Thyroid gland (tissue), 4 donors: ENCODE results near the gene ITPKB. TPM values are rescaled to one million over a fixed set of nuclear protein-coding genes. Genes with fewer than 3 reads are reported as not detected.

Experiments used
- DNase-seq, 2 donors: peaks; one replicate each; pipeline ENCODE4 v3.0.0-alpha.2; 2019
- H3K27ac ChIP-seq, 3 donors: fragments of 200-600 bp; sonication (generic); 1 replicate in 2 of 3; 2 replicates in 1 of 3; pipeline ENCODE4 v1.5.1; 2016 to 2019; ENCODE audit warnings: mild to moderate bottlenecking in 1 of 3, moderate library complexity in 1 of 3
- H3K27me3 ChIP-seq: fragments of 200-600 bp; sonication (generic); one replicate; pipeline ENCODE4 v1.5.1; 2019
- H3K36me3 ChIP-seq, 2 donors: fragments of 200-600 bp; sonication (generic); one replicate each; pipeline ENCODE4 v1.5.1; 2016 to 2019
- H3K4me1 ChIP-seq, 2 donors: fragments of 200-600 bp; sonication (generic); one replicate each; pipeline ENCODE4 v1.5.1; 2017 to 2019
- H3K4me3 ChIP-seq, 3 donors: fragments of 200-600 bp; sonication (generic); replicated peaks in 1 of 3; 1 replicate in 2 of 3; 2 replicates in 1 of 3; pipeline ENCODE4 v1.5.1; 2016; ENCODE audit warnings: mild to moderate bottlenecking in 1 of 3
- H3K9me3 ChIP-seq: fragments of 200-600 bp; sonication (generic); one replicate; pipeline ENCODE4 v1.5.1; 2017
- POLR2A ChIP-seq, 2 donors: fragments of 450-650 bp; IDR thresholded peaks; one replicate each; pipeline ENCODE4 v1.6.1; 2017; ENCODE audit warnings: antibody characterized with exemption in 2 of 2, mild to moderate bottlenecking in 2 of 2, moderate library complexity in 1 of 2
- WGBS, 2 donors: methylation state at CpG; one replicate each; pipeline ENCODE4 v1.1.5; 2017; 5-methylcytosine and 5-hydroxymethylcytosine counted together
- intact Hi-C: fragments of 100-400 bp; cut with DNase I; formaldehyde crosslinking; loops from one replicate; pipeline ENCODE4 v1.15.1; 2023
- total RNA-seq, 4 donors: library from RNA; depleted of rRNA; stranded (reverse); fragments of >200 nt; gene quantifications; one replicate each; pipeline ENCODE4 v1.2.3, GENCODE V29; 2016
- TF ChIP-seq, protein P1 (sequence below), 6 experiments: fragments of 200-600 bp in 3 of 6; fragments of 450-650 bp in 3 of 6; sonication (generic) in 3 of 6; IDR thresholded peaks; one replicate each; pipeline ENCODE4 v1.5.1; 2016 to 2019; ENCODE audit warnings: antibody characterized with exemption in 6 of 6, mild to moderate bottlenecking in 2 of 6, inconsistent platforms in 1 of 6, moderate library complexity in 1 of 6

Gene ITPKB
- total RNA-seq, 4 donors from 2014 or later, result 19.1 to 24.0 (median 22.2) TPM

DNA sequence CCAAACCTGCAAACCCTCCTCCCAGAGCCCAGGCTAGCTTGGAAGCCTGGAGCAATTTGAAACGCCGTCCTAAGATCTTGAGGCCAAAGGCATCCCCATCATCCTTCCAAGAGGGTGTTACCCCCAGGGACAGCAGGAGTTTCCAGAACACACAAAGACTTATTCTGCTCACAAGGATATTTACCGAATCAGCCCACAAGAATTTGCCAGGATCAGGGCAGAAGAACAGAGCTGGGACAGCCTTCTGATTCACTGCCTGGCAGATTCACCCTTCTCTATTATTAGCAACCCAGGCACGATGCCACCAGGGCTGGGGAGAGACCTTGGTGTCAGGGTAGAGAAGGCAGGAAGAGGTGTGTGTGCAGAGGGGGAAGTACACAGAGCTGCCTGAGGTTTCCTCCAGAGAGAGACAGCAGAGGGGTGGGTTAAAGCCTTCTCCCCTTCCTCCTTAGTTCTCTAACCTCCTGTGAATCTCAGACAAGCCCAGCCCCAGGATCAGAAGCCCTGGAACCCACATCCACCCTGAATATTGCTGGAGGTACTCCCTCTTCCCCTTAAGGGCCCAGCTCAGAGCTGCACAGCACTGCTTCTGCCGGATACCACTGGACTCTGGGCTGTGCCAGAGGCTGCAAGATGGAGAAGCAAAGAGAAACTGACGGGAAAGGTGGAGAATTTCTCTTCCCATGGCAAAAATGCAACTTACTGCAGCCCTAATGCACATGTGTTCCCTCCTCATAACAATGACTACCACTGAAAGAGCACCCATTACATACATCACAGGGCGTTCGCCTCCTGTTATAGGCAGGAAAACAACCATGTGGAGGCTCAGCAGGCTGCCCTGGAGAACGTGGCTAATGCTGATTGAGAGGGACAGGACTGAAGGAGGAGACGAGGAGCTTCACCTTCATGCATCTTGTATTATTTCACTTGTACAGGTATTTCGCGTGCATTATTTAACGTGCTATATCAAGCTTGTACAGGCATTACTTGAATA, 61.8 kb downstream of the ITPKB start:
- DNase-seq, result peak; percentile 36 to 48
- H3K9me3 ChIP-seq, result no peaks in the 10 kb centered on the region
- intact Hi-C loops, result no loop called here
- H3K27me3 ChIP-seq, result no peaks in the 10 kb centered on the region
- H3K4me3 ChIP-seq, result no peak overlapping the region
- peaks cover 13 to 38% of the 10 kb centered on the region in 2 donors for H3K4me1 ChIP-seq
- TF ChIP-seq, protein P1, sequence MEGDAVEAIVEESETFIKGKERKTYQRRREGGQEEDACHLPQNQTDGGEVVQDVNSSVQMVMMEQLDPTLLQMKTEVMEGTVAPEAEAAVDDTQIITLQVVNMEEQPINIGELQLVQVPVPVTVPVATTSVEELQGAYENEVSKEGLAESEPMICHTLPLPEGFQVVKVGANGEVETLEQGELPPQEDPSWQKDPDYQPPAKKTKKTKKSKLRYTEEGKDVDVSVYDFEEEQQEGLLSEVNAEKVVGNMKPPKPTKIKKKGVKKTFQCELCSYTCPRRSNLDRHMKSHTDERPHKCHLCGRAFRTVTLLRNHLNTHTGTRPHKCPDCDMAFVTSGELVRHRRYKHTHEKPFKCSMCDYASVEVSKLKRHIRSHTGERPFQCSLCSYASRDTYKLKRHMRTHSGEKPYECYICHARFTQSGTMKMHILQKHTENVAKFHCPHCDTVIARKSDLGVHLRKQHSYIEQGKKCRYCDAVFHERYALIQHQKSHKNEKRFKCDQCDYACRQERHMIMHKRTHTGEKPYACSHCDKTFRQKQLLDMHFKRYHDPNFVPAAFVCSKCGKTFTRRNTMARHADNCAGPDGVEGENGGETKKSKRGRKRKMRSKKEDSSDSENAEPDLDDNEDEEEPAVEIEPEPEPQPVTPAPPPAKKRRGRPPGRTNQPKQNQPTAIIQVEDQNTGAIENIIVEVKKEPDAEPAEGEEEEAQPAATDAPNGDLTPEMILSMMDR (IDR thresholded peaks at IDR 0.05), result no peak
- peak in 1 of 2 donors; percentile 21 for TF ChIP-seq POLR2A (IDR thresholded peaks at IDR 0.05)
- no peaks in the 10 kb centered on the region for H3K36me3 ChIP-seq
- H3K27ac ChIP-seq, result peak overlapping the region; percentile 41 to 90 (median 76)
- WGBS, 2 donors, result 68 to 76% methylated on average over 13 of the region's 13 CpGs

DNA sequence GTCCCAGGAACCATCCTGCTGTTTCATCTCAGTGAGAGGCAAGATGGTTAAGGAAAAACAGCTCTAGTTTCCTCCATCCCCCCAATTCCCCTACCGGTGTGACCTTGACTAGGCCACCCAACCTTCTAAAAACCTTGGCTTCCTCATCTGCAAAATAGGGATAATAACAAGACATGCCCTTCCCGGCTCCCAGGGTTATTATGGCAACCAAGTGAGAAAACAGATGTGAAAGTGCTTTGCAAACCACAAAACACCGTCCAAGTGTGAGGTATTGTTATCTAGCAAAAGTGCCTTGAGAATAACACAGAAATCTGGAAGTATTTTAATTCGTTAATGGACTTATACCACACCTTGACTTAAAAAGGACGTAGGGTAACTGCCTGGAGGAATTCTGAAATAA, 62.7 kb downstream of the ITPKB start:
- peaks cover 13 to 38% of the 10 kb centered on the region in 2 donors for H3K4me1 ChIP-seq
- H3K27ac ChIP-seq, result peak overlapping the region in 2 of 3 donors; percentile 76 to 90
- TF ChIP-seq, protein P1 (IDR thresholded peaks at IDR 0.05), result no peak
- no peak for TF ChIP-seq POLR2A (IDR thresholded peaks at IDR 0.05)
- no peak overlapping the region for H3K4me3 ChIP-seq
- no peaks in the 10 kb centered on the region for H3K9me3 ChIP-seq
- intact Hi-C loops, result no loop called here
- 62 to 64% methylated on average over 5 of the region's 5 CpGs for WGBS, 2 donors
- no peak for DNase-seq
- H3K27me3 ChIP-seq, result no peaks in the 10 kb centered on the region
- H3K36me3 ChIP-seq, result no peaks in the 10 kb centered on the region

DNA sequence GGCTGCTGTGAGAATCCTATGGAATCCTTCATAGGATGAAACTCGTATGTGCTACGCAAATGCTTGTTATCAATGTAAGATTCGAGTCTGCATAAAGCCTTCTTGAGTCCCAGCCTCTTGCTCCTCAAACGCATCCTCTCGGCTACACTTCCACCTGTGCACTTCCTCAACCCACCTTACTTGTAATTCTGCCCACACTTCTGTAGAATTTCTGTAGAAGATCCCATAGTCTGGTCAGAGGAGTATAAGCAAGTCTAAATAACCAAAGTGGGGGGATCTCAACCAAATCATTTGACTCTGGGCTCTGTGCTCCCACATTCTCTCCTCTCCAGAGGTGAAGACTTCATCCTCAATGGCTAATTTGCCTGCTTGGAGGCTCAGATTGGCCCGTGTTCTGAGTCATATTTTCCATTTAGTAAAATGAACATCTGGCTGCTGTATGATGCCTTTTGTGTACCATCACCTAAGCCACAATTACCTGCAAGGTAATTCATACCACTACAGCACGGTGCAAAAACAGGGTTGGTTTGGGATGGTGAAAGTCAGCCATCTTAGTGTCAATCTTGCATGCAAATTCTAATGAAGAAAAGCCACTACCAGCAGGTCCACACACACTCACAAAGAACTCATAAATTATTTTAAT, 63.2 kb downstream of the ITPKB start:
- Histone ChIP-seq H3K27ac (peak overlapping the region; percentile 23 to 90 (median 53)), H3K27me3 (no peaks in the 10 kb centered on the region), H3K4me3 (no peak overlapping the region), H3K9me3 (no peaks in the 10 kb centered on the region), H3K4me1 (peaks cover 13 to 34% of the 10 kb centered on the region in 2 donors), H3K36me3 (no peaks in the 10 kb centered on the region)
- intact Hi-C loops, result no loop called here
- TF ChIP-seq POLR2A (IDR thresholded peaks at IDR 0.05), result no peak
- TF ChIP-seq, protein P1 (IDR thresholded peaks at IDR 0.05), result no peak
- no peak for DNase-seq
- WGBS, 2 donors, result 79 to 87% methylated on average over 7 of the region's 7 CpGs

DNA sequence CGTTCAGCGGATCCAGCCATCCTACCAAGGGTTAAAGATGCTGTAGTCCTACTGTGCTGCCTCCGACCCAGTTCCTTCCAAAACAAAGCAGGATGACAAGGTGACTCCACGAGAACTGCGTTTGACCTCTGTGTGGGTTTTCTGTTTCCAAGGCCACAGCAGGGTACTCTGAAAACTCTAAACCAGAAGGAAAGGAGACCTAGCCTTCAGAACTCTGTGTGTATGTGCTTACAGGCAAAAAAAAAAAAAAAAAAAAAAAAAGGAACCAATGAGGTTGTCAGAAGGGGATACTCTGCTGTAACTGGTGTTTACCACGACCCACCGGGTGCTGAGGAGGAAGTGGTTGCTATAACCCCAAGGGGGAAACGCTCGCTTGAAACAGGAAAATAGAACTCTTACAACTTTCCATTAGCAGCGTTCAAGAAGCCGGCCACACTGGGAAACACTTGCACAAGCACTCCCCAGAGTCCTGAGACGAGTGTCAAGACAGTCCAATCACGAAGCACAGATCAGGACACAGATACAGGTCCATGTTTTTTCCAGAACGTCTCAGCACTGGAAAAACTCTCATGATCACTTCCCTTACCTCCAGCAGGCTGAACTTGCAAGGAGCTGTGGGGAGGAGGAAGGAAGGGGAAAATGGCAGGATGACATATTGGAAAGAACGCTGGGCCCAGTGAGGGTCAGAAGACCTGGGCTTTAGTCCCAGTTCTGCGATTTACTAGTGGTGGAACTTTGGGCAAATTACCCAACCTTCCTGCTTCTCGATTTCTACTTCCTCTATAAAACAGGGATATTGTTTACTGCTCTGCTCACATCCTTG, 64.0 kb downstream of the ITPKB start:
- WGBS, 2 donors, result 53 to 64% methylated on average over 17 of the region's 17 CpGs
- Histone ChIP-seq H3K27me3 (no peaks in the 10 kb centered on the region), H3K4me3 (no peak overlapping the region), H3K27ac (peak overlapping the region; percentile 40 to 90 (median 53)), H3K36me3 (no peaks in the 10 kb centered on the region), H3K9me3 (no peaks in the 10 kb centered on the region), H3K4me1 (peaks cover 6 to 27% of the 10 kb centered on the region in 2 donors)
- intact Hi-C loops, result no loop called here
- no peak for DNase-seq
- TF ChIP-seq POLR2A (IDR thresholded peaks at IDR 0.05), result peak in 1 of 2 donors; percentile 5
- TF ChIP-seq, protein P1 (IDR thresholded peaks at IDR 0.05), result no peak
